Measurements from ENCODE around the gene TMEM220. TPM values are rescaled to one million over a fixed set of nuclear protein-coding genes. Genes with fewer than 3 reads are reported as not detected.

Gene TMEM220
- total RNA-seq = 1.1 and 2.5 TPM in 2 replicates

DNA sequence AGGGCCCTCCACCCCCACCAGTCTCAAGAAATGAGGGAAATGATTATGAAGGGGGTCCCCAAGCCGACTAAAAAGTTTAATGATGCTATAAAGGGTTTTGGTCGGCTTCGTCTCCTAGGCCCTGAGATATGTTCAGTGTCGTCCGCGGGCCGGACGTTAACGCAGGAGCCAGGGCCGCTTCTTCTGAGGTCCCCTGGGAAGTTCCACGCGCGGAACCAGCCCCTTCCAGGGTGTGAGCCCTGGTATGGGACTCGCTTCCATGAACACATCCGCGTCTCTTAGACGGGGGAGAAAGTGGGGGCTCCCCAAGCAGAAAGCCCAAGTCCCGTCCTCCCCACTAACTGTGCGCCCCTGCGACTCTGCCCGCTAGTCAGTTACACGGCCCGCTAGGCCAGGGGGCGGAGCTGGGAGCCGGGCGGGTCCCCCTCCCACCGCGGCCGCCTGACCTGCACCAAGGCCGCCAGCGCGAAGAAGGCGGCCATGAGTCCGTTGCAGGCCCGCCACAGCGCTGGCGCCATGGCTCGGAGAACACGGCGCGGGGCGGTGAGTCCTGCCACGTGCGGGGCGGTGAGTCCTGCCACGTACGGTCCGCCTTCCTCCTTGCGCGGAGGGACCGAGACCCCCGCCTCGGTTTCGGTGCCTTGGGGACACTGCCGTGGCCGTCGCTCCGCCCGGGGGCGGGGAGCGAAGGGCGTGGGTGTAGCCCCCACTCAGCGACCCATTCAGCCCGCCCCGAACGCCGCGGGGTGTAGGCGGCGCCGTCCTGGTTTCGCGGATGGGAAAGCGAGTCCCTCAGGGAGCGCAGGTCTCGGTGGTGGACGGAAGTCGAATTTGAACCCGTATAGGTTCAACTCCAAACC, at the start of gene TMEM220:
TSS of gene TMEM220 (minus strand) at position 690 of the 860 bp plus-strand sequence. CDS start at position 518, 172 bp downstream.

DNA sequence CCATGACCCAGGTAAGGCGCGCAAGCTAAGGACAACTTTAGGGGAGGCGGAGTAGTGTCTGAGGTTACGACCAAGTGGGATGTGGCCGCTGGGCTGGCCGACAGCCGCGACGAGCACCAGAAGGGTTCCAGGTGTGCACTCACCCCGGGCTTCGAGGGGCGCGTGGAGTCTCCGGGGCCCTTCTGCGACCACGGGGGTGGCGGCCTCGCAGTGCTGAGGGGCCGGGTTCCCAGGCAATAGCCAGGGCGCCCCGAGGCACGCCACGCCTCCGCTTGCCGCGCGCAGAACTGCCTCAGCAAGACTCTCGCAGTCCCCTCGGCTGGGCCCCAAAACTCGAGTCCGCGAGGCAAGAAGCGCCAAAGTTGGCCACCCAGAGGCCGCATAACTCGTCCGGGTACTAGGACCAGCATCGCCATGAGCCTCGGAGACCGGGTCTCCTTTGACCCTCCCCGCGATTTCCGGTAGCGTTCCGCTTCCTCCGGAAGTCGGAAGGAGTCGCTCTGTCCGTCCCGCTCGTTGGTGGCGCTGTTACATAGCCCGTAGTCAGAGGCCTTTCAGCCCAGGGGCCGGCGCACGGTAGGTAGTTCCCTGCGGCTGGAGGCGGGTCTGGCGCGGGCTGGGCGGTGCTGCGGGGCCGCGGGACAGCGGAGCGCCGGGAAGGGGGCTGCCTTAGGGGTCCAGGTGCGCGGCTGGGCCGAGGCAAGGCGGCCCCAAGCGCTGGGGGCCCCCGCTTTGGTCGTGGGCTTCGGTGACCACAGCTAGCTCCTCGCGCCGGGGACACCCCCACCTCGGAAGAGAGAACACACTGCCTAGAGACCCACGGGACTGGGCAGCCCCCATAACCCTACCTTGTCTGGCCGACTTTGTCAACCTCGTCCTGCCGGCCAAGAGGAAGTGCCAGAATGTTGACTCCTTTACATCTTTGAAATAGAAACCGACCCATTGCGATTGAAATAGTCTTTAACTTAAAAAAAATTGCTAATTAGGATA, 32.4 kb downstream of the TMEM220 start, which contains the start of the genes ADPRM and SCO1:
TSS of gene ADPRM (plus strand) at position 503 of the 990 bp plus-strand sequence. CDS start 7,333 bp downstream, outside the sequence.
TSS of gene SCO1 (minus strand) at position 442 of the 990 bp plus-strand sequence. CDS start at position 416, 26 bp downstream.

Other genes starting within 250 kb of the TMEM220 start
- gene MYH1, start 211.5 kb downstream of the TMEM220 start, total RNA-seq = not detected in 2 replicates
- gene MYH2, start 180.4 kb downstream of the TMEM220 start, total RNA-seq = not detected in 2 replicates
- 0.38 and 0.85 TPM in 2 replicates for gene MYH3, start 72.7 kb downstream of the TMEM220 start, total RNA-seq
- 19.4 and 23.6 TPM in 2 replicates for gene SCO1, start 32.5 kb downstream of the TMEM220 start, total RNA-seq
- 9.8 and 18.9 TPM in 2 replicates for gene ADPRM, start 32.4 kb downstream of the TMEM220 start, total RNA-seq
- not detected in 2 replicates for gene TMEM238L, start 74.1 kb upstream of the TMEM220 start, total RNA-seq
- not detected in 2 replicates for gene PIRT, start 108.1 kb upstream of the TMEM220 start, total RNA-seq

Measured in regular cardiac myocyte (primary cell).